SH-SY5Y (cell line): Measurements from ENCODE around the gene USP15.

Experiments
- GATA2 ChIP-seq: IDR thresholded peaks from 2 replicates; pipeline ENCODE4 v1.6.1; 2011; ENCODE audit warnings: mild to moderate bottlenecking, low read depth, low read length
- GATA3 ChIP-seq: IDR thresholded peaks from 2 replicates; pipeline ENCODE4 v1.6.1; 2011; ENCODE audit warnings: low read depth, mild to moderate bottlenecking, low read length, moderate library complexity

GRCh38 chr12:62296001-62296400 lies 35.8 kb downstream of the USP15 start:
- TF ChIP-seq GATA2 (no peak), GATA3 (no peak)
